GM18498 (cell line): ENCODE measurements around the gene BTBD1.
"Not testable (repeated sequence)": the region's sequence is repeated elsewhere in the genome, so short reads cannot be mapped to it uniquely, and the experiment has no call there.

Experiments used
- ATAC-seq: cut with Tn5 transposase; IDR thresholded peaks from one replicate; pipeline ENCODE4 v1.9.1; 2021; ENCODE audit warnings: mild to moderate bottlenecking, moderate library complexity; ENCODE audit not compliant: unreplicated experiment

Gene BTBD1

GRCh38 chr15:83061680-83062079 is 5.4 kb downstream of the BTBD1 start:
- no peak for ATAC-seq

GRCh38 chr15:83057696-83058376 is 9.2 kb downstream of the BTBD1 start:
- ATAC-seq, result no peak

- ATAC-seq, result no peak
These were observed 10.1 kb downstream of the BTBD1 start for GRCh38 chr15:83057002-83057401.

GRCh38 chr15:83053151-83053550 is 13.9 kb downstream of the BTBD1 start:
- no peak for ATAC-seq

GRCh38 chr15:83046558-83047127 is 20.4 kb downstream of the BTBD1 start:
- no peak for ATAC-seq

GRCh38 chr15:83044156-83044555 is 22.9 kb downstream of the BTBD1 start:
- no peak for ATAC-seq

- no peak for ATAC-seq
These were observed 27.8 kb downstream of the BTBD1 start for GRCh38 chr15:83039206-83039605.

- ATAC-seq, result no peak
These were observed 30.8 kb downstream of the BTBD1 start for GRCh38 chr15:83036253-83036652.

GRCh38 chr15:83031234-83031633 is 35.8 kb downstream of the BTBD1 start:
- ATAC-seq, result not testable (repeated sequence)

- ATAC-seq, result no peak
These were observed 37.0 kb downstream of the BTBD1 start for GRCh38 chr15:83030021-83030420.

GRCh38 chr15:83018436-83018835 is 48.6 kb downstream of the BTBD1 start:
- no peak for ATAC-seq

- no peak for ATAC-seq
These were observed 50.1 kb downstream of the BTBD1 start for GRCh38 chr15:83016906-83017305.

GRCh38 chr15:83015361-83015760 is 51.7 kb downstream of the BTBD1 start:
- no peak for ATAC-seq

GRCh38 chr15:83014205-83014653 is 52.8 kb downstream of the BTBD1 start:
- no peak for ATAC-seq

GRCh38 chr15:83012636-83013035 is 54.4 kb downstream of the BTBD1 start:
- ATAC-seq, result no peak

- no peak for ATAC-seq
These were observed 55.0 kb downstream of the BTBD1 start for GRCh38 chr15:83012076-83012426.

GRCh38 chr15:83011271-83012075 is 55.6 kb downstream of the BTBD1 start, which contains the start of gene C15orf40:
Gene C15orf40, minus strand, starts transcription at chr15:83011639. Its CDS starts 32 bp downstream, at chr15:83011607.
- ATAC-seq, result peak; percentile 92

- ATAC-seq, result peak; percentile 63
These were observed 56.3 kb downstream of the BTBD1 start for GRCh38 chr15:83010709-83011270.

GRCh38 chr15:83000672-83001031 is 66.4 kb downstream of the BTBD1 start:
- not testable (repeated sequence) for ATAC-seq

- ATAC-seq, result peak; percentile 82
These were observed 67.0 kb downstream of the BTBD1 start for GRCh38 chr15:82999905-83000671.

GRCh38 chr15:82999426-82999825 is 67.6 kb downstream of the BTBD1 start:
- no peak for ATAC-seq
